ENCODE data around the gene NFATC2IP. TPM values are rescaled to one million over a fixed set of nuclear protein-coding genes. Genes with fewer than 3 reads are reported as not detected.

Gene NFATC2IP
- total RNA-seq, 1 donor from 2014 or later = 20.8 TPM

DNA sequence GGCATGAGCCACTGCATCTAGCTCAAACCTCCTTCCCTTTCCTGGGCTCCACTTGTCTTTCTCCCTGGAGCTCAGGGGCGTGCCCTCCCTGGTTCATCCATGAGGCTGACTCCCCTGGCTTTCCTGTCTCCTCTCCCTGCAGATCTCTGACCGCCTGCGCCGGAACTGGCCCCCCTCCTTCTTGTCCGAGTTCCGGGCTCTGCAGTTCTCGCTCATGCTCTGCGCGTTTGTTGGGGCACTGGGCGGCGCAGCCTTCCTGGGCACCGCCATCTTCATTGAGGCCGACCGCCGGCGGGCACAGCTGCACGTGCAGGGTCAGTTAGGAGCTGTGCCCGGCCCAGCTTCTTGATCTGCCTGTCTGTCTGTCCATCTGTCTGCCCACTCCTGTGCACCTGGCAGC lies 32.9 kb downstream of the NFATC2IP start:
- Histone ChIP-seq H3K36me3 (ENCODE audit: control insufficient read depth, insufficient read depth, low read length) (peaks cover 10% of the 10 kb centered on the region), H3K4me3 (ENCODE audit: low read depth, low read length) (no peak overlapping the region), H3K27me3 (ENCODE audit: control insufficient read depth, insufficient read depth, low read length) (no peaks in the 10 kb centered on the region)
- DNase-seq (ENCODE audit: low read depth) = no peak
- TF ChIP-seq, protein P1, sequence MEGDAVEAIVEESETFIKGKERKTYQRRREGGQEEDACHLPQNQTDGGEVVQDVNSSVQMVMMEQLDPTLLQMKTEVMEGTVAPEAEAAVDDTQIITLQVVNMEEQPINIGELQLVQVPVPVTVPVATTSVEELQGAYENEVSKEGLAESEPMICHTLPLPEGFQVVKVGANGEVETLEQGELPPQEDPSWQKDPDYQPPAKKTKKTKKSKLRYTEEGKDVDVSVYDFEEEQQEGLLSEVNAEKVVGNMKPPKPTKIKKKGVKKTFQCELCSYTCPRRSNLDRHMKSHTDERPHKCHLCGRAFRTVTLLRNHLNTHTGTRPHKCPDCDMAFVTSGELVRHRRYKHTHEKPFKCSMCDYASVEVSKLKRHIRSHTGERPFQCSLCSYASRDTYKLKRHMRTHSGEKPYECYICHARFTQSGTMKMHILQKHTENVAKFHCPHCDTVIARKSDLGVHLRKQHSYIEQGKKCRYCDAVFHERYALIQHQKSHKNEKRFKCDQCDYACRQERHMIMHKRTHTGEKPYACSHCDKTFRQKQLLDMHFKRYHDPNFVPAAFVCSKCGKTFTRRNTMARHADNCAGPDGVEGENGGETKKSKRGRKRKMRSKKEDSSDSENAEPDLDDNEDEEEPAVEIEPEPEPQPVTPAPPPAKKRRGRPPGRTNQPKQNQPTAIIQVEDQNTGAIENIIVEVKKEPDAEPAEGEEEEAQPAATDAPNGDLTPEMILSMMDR (IDR thresholded peaks at IDR 0.05; ENCODE audit: insufficient read depth, low read length, poor library complexity, severe bottlenecking) = no peak

DNA sequence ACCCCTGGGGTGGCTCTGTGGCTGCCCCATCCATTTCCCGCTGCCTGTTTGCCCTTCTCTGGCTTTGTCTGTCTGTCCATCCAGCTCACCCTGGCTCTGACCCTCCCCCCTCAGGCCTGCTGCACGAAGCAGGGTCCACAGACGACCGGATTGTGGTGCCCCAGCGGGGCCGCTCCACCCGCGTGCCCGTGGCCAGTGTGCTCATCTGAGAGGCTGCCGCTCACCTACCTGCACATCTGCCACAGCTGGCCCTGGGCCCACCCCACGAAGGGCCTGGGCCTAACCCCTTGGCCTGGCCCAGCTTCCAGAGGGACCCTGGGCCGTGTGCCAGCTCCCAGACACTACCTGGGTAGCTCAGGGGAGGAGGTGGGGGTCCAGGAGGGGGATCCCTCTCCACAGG lies 33.4 kb downstream of the NFATC2IP start:
- no peak for DNase-seq (ENCODE audit: low read depth)
- H3K36me3 ChIP-seq (ENCODE audit: control insufficient read depth, insufficient read depth, low read length) = peaks cover 10% of the 10 kb centered on the region
- H3K4me3 ChIP-seq (ENCODE audit: low read depth, low read length) = no peak overlapping the region
- no peaks in the 10 kb centered on the region for H3K27me3 ChIP-seq (ENCODE audit: control insufficient read depth, insufficient read depth, low read length)
- TF ChIP-seq, protein P1 (IDR thresholded peaks at IDR 0.05; ENCODE audit: insufficient read depth, low read length, poor library complexity, severe bottlenecking) = no peak

DNA sequence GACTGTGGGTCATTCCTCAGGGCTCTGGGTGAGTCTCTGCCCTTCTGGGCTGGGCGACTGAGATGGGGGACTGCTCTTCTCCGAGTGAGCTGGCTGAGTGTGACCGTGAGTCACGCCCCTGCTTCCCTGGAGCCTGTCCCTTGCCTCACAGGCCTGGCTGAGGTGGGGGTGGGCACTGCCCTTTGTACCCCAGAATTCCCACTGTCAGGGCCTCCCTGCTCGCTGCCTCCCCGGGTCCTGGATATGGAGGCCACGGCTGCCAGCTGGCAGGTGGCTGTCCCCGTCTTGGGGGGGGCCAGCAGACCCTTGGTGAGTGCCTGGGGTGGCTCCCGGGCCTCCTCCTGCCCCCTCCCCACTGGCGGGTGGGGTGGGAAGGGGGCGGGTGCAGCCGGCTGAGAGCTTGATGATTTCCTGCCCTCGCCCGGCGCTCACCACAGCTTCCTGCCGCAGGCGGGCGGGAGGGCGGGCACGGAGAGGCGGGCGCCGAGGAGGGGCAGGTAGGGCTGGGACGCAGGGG lies 33.9 kb downstream of the NFATC2IP start, which contains the start of gene LAT:
LAT (plus strand) TSS at position 434 of the 517 bp plus-strand sequence. CDS start 366 bp downstream, outside the sequence.
- no peak for DNase-seq (ENCODE audit: low read depth)
- H3K36me3 ChIP-seq (ENCODE audit: control insufficient read depth, insufficient read depth, low read length) = peaks cover 10% of the 10 kb centered on the region
- no peaks in the 10 kb centered on the region for H3K27me3 ChIP-seq (ENCODE audit: control insufficient read depth, insufficient read depth, low read length)
- TF ChIP-seq, protein P1 (IDR thresholded peaks at IDR 0.05; ENCODE audit: insufficient read depth, low read length, poor library complexity, severe bottlenecking) = no peak
- no peak within 1 kb of the TSS for H3K4me3 ChIP-seq (ENCODE audit: low read depth, low read length)

DNA sequence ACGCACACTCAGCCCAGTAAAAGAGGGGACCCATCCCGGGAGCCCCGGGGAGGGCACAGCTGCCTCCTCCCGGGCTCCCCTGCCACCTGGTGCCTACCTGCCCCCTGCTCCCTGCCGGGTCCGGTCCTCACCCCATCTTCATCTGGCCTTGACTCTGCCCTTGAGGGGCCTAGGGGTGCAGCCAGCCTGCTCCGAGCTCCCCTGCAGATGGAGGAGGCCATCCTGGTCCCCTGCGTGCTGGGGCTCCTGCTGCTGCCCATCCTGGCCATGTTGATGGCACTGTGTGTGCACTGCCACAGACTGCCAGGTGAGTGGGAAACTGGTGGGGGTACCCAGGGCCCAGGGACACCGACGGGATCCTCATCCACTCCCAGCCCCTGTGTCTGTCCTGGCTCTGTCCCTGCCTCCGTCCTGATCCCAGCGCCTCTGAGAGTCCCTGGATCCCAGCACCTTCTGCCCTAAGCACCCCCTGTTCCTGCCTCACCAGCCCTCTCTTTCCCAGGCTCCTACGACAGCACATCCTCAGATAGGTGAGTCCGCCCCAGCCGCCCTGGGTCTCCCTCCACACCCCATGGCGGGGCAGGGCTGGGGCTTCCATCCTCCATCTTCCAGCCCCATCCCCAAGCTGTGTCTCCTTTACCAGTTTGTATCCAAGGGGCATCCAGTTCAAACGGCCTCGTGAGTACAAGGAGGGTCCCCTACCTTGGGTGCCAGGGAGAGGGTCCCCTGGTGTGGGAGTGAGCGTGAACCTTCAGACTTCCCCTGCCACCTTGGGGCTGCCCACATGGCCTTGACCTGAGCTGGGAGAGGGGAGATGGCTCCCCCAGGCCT lies 34.7 kb downstream of the NFATC2IP start:
- TF ChIP-seq, protein P1 (IDR thresholded peaks at IDR 0.05; ENCODE audit: insufficient read depth, low read length, poor library complexity, severe bottlenecking) = no peak
- Histone ChIP-seq H3K36me3 (ENCODE audit: control insufficient read depth, insufficient read depth, low read length) (peaks cover 10% of the 10 kb centered on the region), H3K27me3 (ENCODE audit: control insufficient read depth, insufficient read depth, low read length) (no peaks in the 10 kb centered on the region), H3K4me3 (ENCODE audit: low read depth, low read length) (no peak overlapping the region)
- DNase-seq (ENCODE audit: low read depth) = no peak

DNA sequence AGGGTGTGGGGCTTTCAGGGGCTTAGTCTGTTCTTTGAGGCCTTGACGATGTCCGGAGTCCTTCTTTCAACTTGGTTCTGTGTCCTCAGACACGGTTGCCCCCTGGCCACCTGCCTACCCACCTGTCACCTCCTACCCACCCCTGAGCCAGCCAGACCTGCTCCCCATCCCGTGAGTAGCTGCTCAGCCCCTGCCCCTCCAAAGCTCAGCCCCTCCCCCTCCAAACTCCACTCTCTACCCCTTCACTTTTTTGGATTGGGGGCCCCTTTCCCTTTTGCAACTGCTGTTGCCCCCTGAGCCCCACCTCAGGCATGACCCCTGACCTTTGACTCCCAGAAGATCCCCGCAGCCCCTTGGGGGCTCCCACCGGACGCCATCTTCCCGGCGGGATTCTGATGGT lies 35.3 kb downstream of the NFATC2IP start:
- Histone ChIP-seq H3K27me3 (ENCODE audit: control insufficient read depth, insufficient read depth, low read length) (no peaks in the 10 kb centered on the region), H3K36me3 (ENCODE audit: control insufficient read depth, insufficient read depth, low read length) (peaks cover 10% of the 10 kb centered on the region), H3K4me3 (ENCODE audit: low read depth, low read length) (no peak overlapping the region)
- DNase-seq (ENCODE audit: low read depth) = no peak
- TF ChIP-seq, protein P1 (IDR thresholded peaks at IDR 0.05; ENCODE audit: insufficient read depth, low read length, poor library complexity, severe bottlenecking) = no peak
